HepG2 (cell line): ENCODE data around the gene MICAL3. TPM values are rescaled to one million over a fixed set of nuclear protein-coding genes. Genes with fewer than 3 reads are reported as not detected.
A peak's percentile ranks its signal among the peaks of the same experiment; 100 is the strongest.

ENCODE experiments used
- ARID3A ChIP-seq: IDR thresholded peaks from 2 replicates; pipeline ENCODE4 v1.6.1; 2012; ENCODE audit warnings: low read depth, low read length, improper control_type of control experiment
- ARNTL ChIP-seq: sonication (generic); formaldehyde crosslinking; IDR thresholded peaks from 2 replicates; pipeline ENCODE4 v1.4.0; 2020; ENCODE audit warnings: mild to moderate bottlenecking, missing genetic modification reagents
- CERS6 ChIP-seq: sonication (generic); formaldehyde crosslinking; IDR thresholded peaks from 2 replicates; pipeline ENCODE4 v1.5.0; 2020; ENCODE audit warnings: missing genetic modification reagents
- HCFC1 ChIP-seq: fragments of 150-350 bp; IDR thresholded peaks from 2 replicates; pipeline ENCODE4 v1.6.1; 2014; ENCODE audit warnings: low read depth, low read length
- JUN ChIP-seq: sonication (generic); formaldehyde crosslinking; IDR thresholded peaks from 2 replicates; pipeline ENCODE4 v1.4.0; 2020; ENCODE audit warnings: mild to moderate bottlenecking, missing genetic modification reagents
- KMT2A ChIP-seq: sonication (generic); formaldehyde crosslinking; IDR thresholded peaks from 2 replicates; pipeline ENCODE4 v1.4.0; 2020; ENCODE audit warnings: missing genetic modification reagents
- KMT2B ChIP-seq: IDR thresholded peaks from 2 replicates; pipeline ENCODE4 v1.6.1; 2016; ENCODE audit warnings: missing genetic modification reagents, missing compliant biosample characterization
- MBNL3 ChIP-seq: fragments of 250-450 bp; sonication (Bioruptor Pico); conservative IDR thresholded peaks from 2 replicates; pipeline ENCODE4 v1.8.0; 2022; ENCODE audit warnings: mild to moderate bottlenecking, inconsistent platforms
- MEF2D ChIP-seq: sonication (generic); formaldehyde crosslinking; IDR thresholded peaks from 2 replicates; pipeline ENCODE4 v1.5.1; 2020; ENCODE audit warnings: mild to moderate bottlenecking, missing genetic modification reagents
- MTA1 ChIP-seq: sonication (generic); formaldehyde crosslinking; IDR thresholded peaks from 2 replicates; pipeline ENCODE4 v1.4.0; 2020; ENCODE audit warnings: missing genetic modification reagents, mild to moderate bottlenecking, borderline replicate concordance
- MXI1 ChIP-seq: IDR thresholded peaks from 3 replicates; pipeline ENCODE4 v1.6.1; 2012; ENCODE audit warnings: low read depth, low read length, inconsistent platforms, borderline replicate concordance
- MYNN ChIP-seq: sonication (generic); formaldehyde crosslinking; IDR thresholded peaks from 2 replicates; pipeline ENCODE4 v1.4.0; 2020; ENCODE audit warnings: mild to moderate bottlenecking, low read depth, missing genetic modification reagents
- NCOA1 ChIP-seq: sonication (generic); formaldehyde crosslinking; IDR thresholded peaks from 2 replicates; pipeline ENCODE4 v1.9.0; 2021; ENCODE audit warnings: missing genetic modification reagents
- NFE2L2 ChIP-seq: fragments of 150-350 bp; IDR thresholded peaks from 2 replicates; pipeline ENCODE4 v1.6.1; 2014; ENCODE audit warnings: low read length
- NFKBIZ ChIP-seq: IDR thresholded peaks from 2 replicates; pipeline ENCODE4 v1.6.1; 2018; ENCODE audit warnings: missing genetic modification reagents, missing compliant biosample characterization
- PAF1 ChIP-seq: IDR thresholded peaks from 2 replicates; pipeline ENCODE4 v1.6.1; 2016; ENCODE audit warnings: missing genetic modification reagents, missing compliant biosample characterization
- POGK ChIP-seq: sonication (generic); formaldehyde crosslinking; conservative IDR thresholded peaks from 2 replicates; pipeline ENCODE4 v1.8.0; 2022; ENCODE audit warnings: mild to moderate bottlenecking, moderate library complexity, missing genetic modification reagents
- SMAD3 ChIP-seq: sonication (generic); formaldehyde crosslinking; IDR thresholded peaks from 2 replicates; pipeline ENCODE4 v1.4.0; 2020; ENCODE audit warnings: missing genetic modification reagents
- SP140L ChIP-seq: sonication (generic); formaldehyde crosslinking; IDR thresholded peaks from 2 replicates; pipeline ENCODE4 v1.4.0; 2020; ENCODE audit warnings: missing genetic modification reagents, borderline replicate concordance
- ZFP82 ChIP-seq: sonication (generic); formaldehyde crosslinking; IDR thresholded peaks from 2 replicates; pipeline ENCODE4 v1.5.1; 2020; ENCODE audit warnings: mild to moderate bottlenecking, missing genetic modification reagents, borderline replicate concordance
- ZIK1 ChIP-seq: sonication (generic); formaldehyde crosslinking; IDR thresholded peaks from 2 replicates; pipeline ENCODE4 v1.5.0; 2020; ENCODE audit warnings: mild to moderate bottlenecking, low read depth, missing genetic modification reagents, borderline replicate concordance
- ZNF513 ChIP-seq: sonication (generic); formaldehyde crosslinking; conservative IDR thresholded peaks from 2 replicates; pipeline ENCODE4 v1.5.0; 2020; ENCODE audit warnings: missing genetic modification reagents
- ZNF530 ChIP-seq: sonication (generic); formaldehyde crosslinking; IDR thresholded peaks from 2 replicates; pipeline ENCODE4 v1.5.0; 2020; ENCODE audit warnings: low read depth, mild to moderate bottlenecking, missing genetic modification reagents
- ZNF562 ChIP-seq: sonication (generic); formaldehyde crosslinking; IDR thresholded peaks from 2 replicates; pipeline ENCODE4 v1.8.0; 2022; ENCODE audit warnings: missing genetic modification reagents, borderline replicate concordance
- ZNF644 ChIP-seq: IDR thresholded peaks from 2 replicates; pipeline ENCODE4 v1.6.1; 2016; ENCODE audit warnings: low read depth
- polyA plus RNA-seq, 8 experiments: library from polyadenylated mRNA; depleted of rRNA in 3 of 8; stranded (reverse) in 7 of 8; unstranded in 1 of 8; fragments of >200 nt; fragmentation: Illumina TruSeq in 4 of 8; extraction: Trizol in 4 of 8; gene quantifications; 2 replicates each; pipeline versions ENCODE4 v1.2.1 to v1.2.3, GENCODE V29; 2011 to 2016; ENCODE audit warnings: low read depth in 4 of 8, missing spikeins in 1 of 8, mixed read lengths in 1 of 8; ENCODE audit not compliant: insufficient read depth in 1 of 8
- total RNA-seq, 5 experiments: library from RNA; depleted of rRNA; stranded (reverse); fragments of >200 nt; fragmentation: Illumina TruSeq; extraction: Trizol; gene quantifications; 2 replicates each; pipeline ENCODE4 v1.2.3, GENCODE V29; 2016; ENCODE audit warnings: low read depth in 1 of 5

Gene MICAL3
- total and polyA plus RNA-seq, 2 of the 13 experiments (the other 11 are each of a cell fraction or from before 2014, with no cell fraction given): 5.3 to 12.5 TPM

GRCh38 chr22:17930455-17931313, 93.7 kb downstream of the MICAL3 start (continued):
- no peak for TF ChIP-seq ARID3A
- TF ChIP-seq SP140L: no peak
- TF ChIP-seq ZNF530 (CRISPR knock-in tag): no peak
- TF ChIP-seq MYNN: no peak
- no peak for TF ChIP-seq MXI1
- no peak for TF ChIP-seq ARNTL (CRISPR knock-in tag)
- TF ChIP-seq NFE2L2: no peak
- no peak for TF ChIP-seq ZNF513 (CRISPR knock-in tag)
- TF ChIP-seq ZFP82 (CRISPR knock-in tag): no peak
- TF ChIP-seq CERS6 (CRISPR knock-in tag): no peak
- peak; percentile 67; the same call in 1 of the 2 replicates for TF ChIP-seq KMT2A (CRISPR knock-in tag)
- TF ChIP-seq ZIK1 (CRISPR knock-in tag): no peak
- no peak for TF ChIP-seq POGK (CRISPR knock-in tag)
- TF ChIP-seq PAF1: no peak
- TF ChIP-seq MBNL3 (CRISPR knock-in tag): no peak
- TF ChIP-seq JUN (CRISPR knock-in tag): no peak
- TF ChIP-seq NFKBIZ (CRISPR knock-in tag): no peak
- no peak for TF ChIP-seq HCFC1
- TF ChIP-seq SMAD3: no peak
- no peak for TF ChIP-seq MEF2D (CRISPR knock-in tag)
- TF ChIP-seq ZNF562 (CRISPR knock-in tag): no peak
- no peak for TF ChIP-seq NCOA1 (CRISPR knock-in tag)
- TF ChIP-seq ZNF644: no peak
- TF ChIP-seq MTA1 (CRISPR knock-in tag): no peak
- TF ChIP-seq KMT2B (CRISPR knock-in tag): no peak
